Sigmoid colon (tissue), 7 donors: Measurements from ENCODE around the gene ABCA1. TPM values are rescaled to one million over a fixed set of nuclear protein-coding genes. Genes with fewer than 3 reads are reported as not detected.
"Not testable (repeated sequence)": the region's sequence is repeated elsewhere in the genome, so short reads cannot be mapped to it uniquely, and the experiment has no call there.

ENCODE experiments used
- DNase-seq: peaks from one replicate; pipeline ENCODE4 v3.0.0-alpha.2; 2019
- H3K27ac ChIP-seq, 4 donors: fragments of 200-600 bp; sonication (generic); one replicate each; pipeline ENCODE4 v1.5.1; 2016 to 2019; ENCODE audit warnings: mild to moderate bottlenecking in 1 of 4
- H3K27me3 ChIP-seq, 3 donors: fragments of 200-600 bp; sonication (generic); one replicate each; pipeline ENCODE4 v1.5.1; 2019; ENCODE audit warnings: mild to moderate bottlenecking in 1 of 3
- H3K36me3 ChIP-seq, 4 donors: fragments of 200-600 bp; sonication (generic); one replicate each; pipeline ENCODE4 v1.5.1; 2016 to 2019
- H3K4me1 ChIP-seq, 4 donors: fragments of 200-600 bp; sonication (generic); one replicate each; pipeline ENCODE4 v1.5.1; 2017 to 2019
- H3K4me3 ChIP-seq, 4 donors: fragments of 200-600 bp; sonication (generic); one replicate each; pipeline ENCODE4 v1.5.1; 2017 to 2019; ENCODE audit warnings: mild to moderate bottlenecking in 2 of 4, moderate library complexity in 1 of 4
- H3K9me3 ChIP-seq, 4 donors: fragments of 200-600 bp in 3 of 4; sonication (generic) in 3 of 4; one replicate each; pipeline versions ENCODE4 v1.5.1 to v1.6.1; 2013 to 2019
- CTCF ChIP-seq, 4 experiments: fragments of 450-650 bp in 3 of 4; fragments of 200-600 bp in 1 of 4; IDR thresholded peaks; one replicate each; pipeline ENCODE4 v1.5.1; 2016 to 2019; ENCODE audit warnings: antibody characterized with exemption in 4 of 4, mild to moderate bottlenecking in 3 of 4, moderate library complexity in 2 of 4
- EP300 ChIP-seq, 4 donors: sonication (generic); formaldehyde crosslinking; IDR thresholded peaks; one replicate each; pipeline ENCODE4 v1.6.1; 2017; ENCODE audit warnings: antibody characterized with exemption in 4 of 4
- POLR2A ChIP-seq, 2 donors: fragments of 450-650 bp; IDR thresholded peaks; one replicate each; pipeline ENCODE4 v1.6.1; 2016; ENCODE audit warnings: antibody characterized with exemption in 2 of 2, mild to moderate bottlenecking in 2 of 2, moderate library complexity in 2 of 2
- POLR2AphosphoS5 ChIP-seq, 4 donors: sonication (generic); formaldehyde crosslinking; IDR thresholded peaks; one replicate each; pipeline ENCODE4 v1.6.1; 2017; ENCODE audit warnings: antibody characterized with exemption in 4 of 4
- WGBS, 2 donors: extraction: QIAGEN DNeasy Blood & Tissue Kit; methylation state at CpG; one replicate each; pipeline ENCODE4 v1.1.7; 2013; 5-methylcytosine and 5-hydroxymethylcytosine counted together
- intact Hi-C: fragments of 100-400 bp; cut with DNase I; formaldehyde crosslinking; loops from one replicate; pipeline ENCODE4 v1.15.1; 2023
- polyA plus RNA-seq, 3 donors: library from polyadenylated mRNA; stranded (reverse); fragments of 200-250 nt; gene quantifications; one replicate each; pipeline ENCODE4 v1.2.3, GENCODE V29; 2013
- total RNA-seq, 4 donors: library from RNA; depleted of rRNA; stranded (reverse); fragments of >200 nt; gene quantifications; one replicate each; pipeline ENCODE4 v1.1.0, GENCODE V29; 2016
- donor health status: healthy with polysubstance abuse.
- donor health status: Bipolar disorder and iron deficiency.
- donor health status: healthy.

Gene ABCA1
- total and polyA plus RNA-seq, 7 donors, result 2.4 to 110 (median 76.7) TPM

GRCh38 chr9:104923289-104923688 is 4.7 kb downstream of the ABCA1 start:
- Histone ChIP-seq H3K4me1 (peaks cover 0 to 76% (median 73%) of the 10 kb centered on the region in 4 donors), H3K4me3 (peak overlapping the region in 2 of 4 donors; percentile 4 to 16), H3K27ac (peak overlapping the region in 3 of 4 donors; percentile 12 to 97 (median 62)), H3K9me3 (no peaks in the 10 kb centered on the region), H3K36me3 (peaks cover 0 to 3% (median 0%) of the 10 kb centered on the region in 4 donors), H3K27me3 (no peaks in the 10 kb centered on the region)
- intact Hi-C loops, result no loop called here
- no peak for DNase-seq
- WGBS, 2 donors, result 84 to 88% methylated on average over 2 of the region's 2 CpGs
- TF ChIP-seq POLR2A (IDR thresholded peaks at IDR 0.05) (no peak), POLR2AphosphoS5 (IDR thresholded peaks at IDR 0.05) (peak in 1 of 4 donors; percentile 33), EP300 (IDR thresholded peaks at IDR 0.05) (no peak)

GRCh38 chr9:104922748-104923147 is 5.2 kb downstream of the ABCA1 start:
- Histone ChIP-seq H3K27ac (peak overlapping the region; percentile 2 to 97 (median 35)), H3K4me1 (peaks cover 0 to 80% (median 75%) of the 10 kb centered on the region in 4 donors)
- 87 to 88% methylated on average over 7 of the region's 7 CpGs for WGBS, 2 donors
- H3K4me3 ChIP-seq, DNase-seq, H3K9me3 ChIP-seq, intact Hi-C loops, H3K36me3 ChIP-seq, H3K27me3 ChIP-seq: not testable (repeated sequence)

- TF ChIP-seq EP300 (IDR thresholded peaks at IDR 0.05) (no peak), POLR2AphosphoS5 (IDR thresholded peaks at IDR 0.05) (no peak), CTCF (IDR thresholded peaks at IDR 0.05) (no peak), POLR2A (IDR thresholded peaks at IDR 0.05) (no peak)
- WGBS, 2 donors, result 54 to 77% methylated on average over 3 of the region's 3 CpGs
- peaks cover 0 to 95% (median 90%) of the 10 kb centered on the region in 4 donors for H3K4me1 ChIP-seq
- H3K36me3 ChIP-seq, result peaks cover 0 to 3% (median 0%) of the 10 kb centered on the region in 4 donors
- no peaks in the 10 kb centered on the region for H3K9me3 ChIP-seq
- H3K27ac ChIP-seq, result peak overlapping the region; percentile 1 to 97 (median 34)
- no peak for DNase-seq
- intact Hi-C loops, result no loop called here
- no peak overlapping the region for H3K4me3 ChIP-seq
- H3K27me3 ChIP-seq, result no peaks in the 10 kb centered on the region
Measured at GRCh38 chr9:104921067-104921741, 6.8 kb downstream of the ABCA1 start.

GRCh38 chr9:104915753-104916152 is 12.2 kb downstream of the ABCA1 start:
- Histone ChIP-seq H3K4me1 (peaks cover 0 to 98% (median 95%) of the 10 kb centered on the region in 4 donors), H3K4me3 (no peak overlapping the region)

GRCh38 chr9:104915049-104915448 is 12.9 kb downstream of the ABCA1 start:
- intact Hi-C loops, result no loop called here
- peak overlapping the region in 1 of 4 donors; percentile 9 for H3K27ac ChIP-seq

More at GRCh38 chr9:104915753-104916152, 12.2 kb downstream of the ABCA1 start:
- Histone ChIP-seq H3K9me3 (no peaks in the 10 kb centered on the region), H3K27me3 (no peaks in the 10 kb centered on the region), H3K36me3 (no peaks in the 10 kb centered on the region), H3K27ac (no peak overlapping the region)
- intact Hi-C loops, result no loop called here
- no peak for TF ChIP-seq CTCF (IDR thresholded peaks at IDR 0.05)
- no peak for TF ChIP-seq POLR2AphosphoS5 (IDR thresholded peaks at IDR 0.05)
- no peak for TF ChIP-seq EP300 (IDR thresholded peaks at IDR 0.05)
- no peak for TF ChIP-seq POLR2A (IDR thresholded peaks at IDR 0.05)
- DNase-seq, result no peak
- 87 to 92% methylated on average over 3 of the region's 3 CpGs for WGBS, 2 donors

More at GRCh38 chr9:104915049-104915448, 12.9 kb downstream of the ABCA1 start:
- H3K36me3 ChIP-seq, result no peaks in the 10 kb centered on the region
- no peak overlapping the region for H3K4me3 ChIP-seq
- WGBS, 2 donors, result 85 to 88% methylated on average over 7 of the region's 7 CpGs
- H3K27me3 ChIP-seq, result no peaks in the 10 kb centered on the region
- H3K9me3 ChIP-seq, result no peaks in the 10 kb centered on the region
- no peak for DNase-seq
- peaks cover 0 to 100% (median 95%) of the 10 kb centered on the region in 4 donors for H3K4me1 ChIP-seq
- TF ChIP-seq POLR2A (IDR thresholded peaks at IDR 0.05), result no peak
- TF ChIP-seq POLR2AphosphoS5 (IDR thresholded peaks at IDR 0.05), result no peak
- no peak for TF ChIP-seq CTCF (IDR thresholded peaks at IDR 0.05)
- TF ChIP-seq EP300 (IDR thresholded peaks at IDR 0.05), result no peak
